ENCODE results near the gene TRABD. TPM values are rescaled to one million over a fixed set of nuclear protein-coding genes. Genes with fewer than 3 reads are reported as not detected.

TRABD gene
- polyA plus RNA-seq, 4 donors: 43.3 to 84.6 (median 66.9) TPM

- no peaks in the 10 kb centered on the region for H3K9me3 ChIP-seq (ENCODE audit: control insufficient read depth in 2 of 2, insufficient read depth in 1 of 2, low read depth in 1 of 2, low read length in 1 of 2)
- H3K4me3 ChIP-seq (ENCODE audit: low read depth in 1 of 3, low read length in 3 of 3): no peak overlapping the region
- H3K27ac ChIP-seq (ENCODE audit: low read depth in 1 of 3, low read length in 2 of 3): no peak overlapping the region
- DNase-seq (no peak), FAIRE-seq (no peak)
- WGBS, 3 donors: 88 to 92% (median 90%) methylated on average over 27 of the region's 27 CpGs
- peaks cover 0 to 13% (median 0%) of the 10 kb centered on the region in 3 donors for H3K4me1 ChIP-seq (ENCODE audit: control insufficient read depth in 3 of 3, insufficient read depth in 2 of 3, low read depth in 1 of 3, low read length in 2 of 3)
- H3K27me3 ChIP-seq (ENCODE audit: control insufficient read depth in 3 of 3, insufficient read depth in 3 of 3, low read length in 3 of 3): peaks cover 0 to 3% (median 0%) of the 10 kb centered on the region in 3 donors
- no peaks in the 10 kb centered on the region for H3K36me3 ChIP-seq (ENCODE audit: control insufficient read depth in 3 of 3, insufficient read depth in 2 of 3, low read depth in 1 of 3, low read length in 3 of 3)
Measured at GRCh38 chr22:50180727-50181521, 4.8 kb upstream of the TRABD start.

GRCh38 chr22:50182176-50183081, 3.3 kb upstream of the TRABD start:
- H3K9me3 ChIP-seq (ENCODE audit: control insufficient read depth in 2 of 2, insufficient read depth in 1 of 2, low read depth in 1 of 2, low read length in 1 of 2): no peaks in the 10 kb centered on the region
- peaks cover 0 to 3% (median 0%) of the 10 kb centered on the region in 3 donors for H3K27me3 ChIP-seq (ENCODE audit: control insufficient read depth in 3 of 3, insufficient read depth in 3 of 3, low read length in 3 of 3)
- DNase-seq (no peak), FAIRE-seq (no peak)
- H3K4me1 ChIP-seq (ENCODE audit: control insufficient read depth in 3 of 3, insufficient read depth in 2 of 3, low read depth in 1 of 3, low read length in 2 of 3): peaks cover 0 to 22% (median 0%) of the 10 kb centered on the region in 3 donors
- no peak overlapping the region for H3K27ac ChIP-seq (ENCODE audit: low read depth in 1 of 3, low read length in 2 of 3)
- 75 to 79% (median 75%) methylated on average over 27 to 31 of the region's 31 CpGs for WGBS, 3 donors
- no peaks in the 10 kb centered on the region for H3K36me3 ChIP-seq (ENCODE audit: control insufficient read depth in 3 of 3, insufficient read depth in 2 of 3, low read depth in 1 of 3, low read length in 3 of 3)
- H3K4me3 ChIP-seq (ENCODE audit: low read depth in 1 of 3, low read length in 3 of 3): no peak overlapping the region

- Histone ChIP-seq H3K4me3 (ENCODE audit: low read depth in 1 of 3, low read length in 3 of 3) (no peak overlapping the region), H3K4me1 (ENCODE audit: control insufficient read depth in 3 of 3, insufficient read depth in 2 of 3, low read depth in 1 of 3, low read length in 2 of 3) (peaks cover 0 to 22% (median 0%) of the 10 kb centered on the region in 3 donors), H3K27me3 (ENCODE audit: control insufficient read depth in 3 of 3, insufficient read depth in 3 of 3, low read length in 3 of 3) (peaks cover 0 to 3% (median 0%) of the 10 kb centered on the region in 3 donors), H3K36me3 (ENCODE audit: control insufficient read depth in 3 of 3, insufficient read depth in 2 of 3, low read depth in 1 of 3, low read length in 3 of 3) (peaks cover 0 to 3% (median 0%) of the 10 kb centered on the region in 3 donors), H3K27ac (ENCODE audit: low read depth in 1 of 3, low read length in 2 of 3) (no peak overlapping the region), H3K9me3 (ENCODE audit: control insufficient read depth in 2 of 2, insufficient read depth in 1 of 2, low read depth in 1 of 2, low read length in 1 of 2) (no peaks in the 10 kb centered on the region)
- FAIRE-seq (no peak), DNase-seq (no peak)
- whole genome bisulfite sequencing, 3 donors: 71 to 77% (median 74%) methylated on average over 19 of the region's 19 CpGs
Measured at GRCh38 chr22:50183141-50183971, 2.4 kb upstream of the TRABD start.

GRCh38 chr22:50184004-50184901, 1.5 kb upstream of the TRABD start:
- peak overlapping the region in 1 of 3 donors; percentile 38 for H3K4me3 ChIP-seq (ENCODE audit: low read depth in 1 of 3, low read length in 3 of 3)
- H3K36me3 ChIP-seq (ENCODE audit: control insufficient read depth in 3 of 3, insufficient read depth in 2 of 3, low read depth in 1 of 3, low read length in 3 of 3): peaks cover 0 to 11% (median 0%) of the 10 kb centered on the region in 3 donors
- no peaks in the 10 kb centered on the region for H3K9me3 ChIP-seq (ENCODE audit: control insufficient read depth in 2 of 2, insufficient read depth in 1 of 2, low read depth in 1 of 2, low read length in 1 of 2)
- FAIRE-seq: no peak
- 56 to 69% (median 66%) methylated on average over 31 to 32 of the region's 32 CpGs for WGBS, 3 donors
- H3K27ac ChIP-seq (ENCODE audit: low read depth in 1 of 3, low read length in 2 of 3): no peak overlapping the region
- H3K4me1 ChIP-seq (ENCODE audit: control insufficient read depth in 3 of 3, insufficient read depth in 2 of 3, low read depth in 1 of 3, low read length in 2 of 3): peaks cover 0 to 29% (median 0%) of the 10 kb centered on the region in 3 donors
- H3K27me3 ChIP-seq (ENCODE audit: control insufficient read depth in 3 of 3, insufficient read depth in 3 of 3, low read length in 3 of 3): peaks cover 0 to 3% (median 0%) of the 10 kb centered on the region in 3 donors
- DNase-seq: peak in 1 of 2 donors; percentile 37

- Histone ChIP-seq H3K4me3 (ENCODE audit: low read depth in 1 of 3, low read length in 3 of 3) (peak overlapping the region; percentile 32 to 47 (median 38)), H3K36me3 (ENCODE audit: control insufficient read depth in 3 of 3, insufficient read depth in 2 of 3, low read depth in 1 of 3, low read length in 3 of 3) (peaks cover 0 to 13% (median 0%) of the 10 kb centered on the region in 3 donors), H3K9me3 (ENCODE audit: control insufficient read depth in 2 of 2, insufficient read depth in 1 of 2, low read depth in 1 of 2, low read length in 1 of 2) (no peaks in the 10 kb centered on the region), H3K27ac (ENCODE audit: low read depth in 1 of 3, low read length in 2 of 3) (no peak overlapping the region), H3K4me1 (ENCODE audit: control insufficient read depth in 3 of 3, insufficient read depth in 2 of 3, low read depth in 1 of 3, low read length in 2 of 3) (peaks cover 0 to 35% (median 0%) of the 10 kb centered on the region in 3 donors), H3K27me3 (ENCODE audit: control insufficient read depth in 3 of 3, insufficient read depth in 3 of 3, low read length in 3 of 3) (peaks cover 0 to 3% (median 0%) of the 10 kb centered on the region in 3 donors)
- WGBS, 3 donors: 14 to 41% (median 39%) methylated on average over 13 to 63 of the region's 63 CpGs
- DNase-seq (peak in 1 of 2 donors; percentile 38), FAIRE-seq (no peak)
Measured at GRCh38 chr22:50184902-50185374, 775 bp upstream of the TRABD start.

GRCh38 chr22:50186181-50186714, 535 bp downstream of the TRABD start:
- Histone ChIP-seq H3K36me3 (ENCODE audit: control insufficient read depth in 3 of 3, insufficient read depth in 2 of 3, low read depth in 1 of 3, low read length in 3 of 3) (peaks cover 0 to 13% (median 0%) of the 10 kb centered on the region in 3 donors), H3K9me3 (ENCODE audit: control insufficient read depth in 2 of 2, insufficient read depth in 1 of 2, low read depth in 1 of 2, low read length in 1 of 2) (no peaks in the 10 kb centered on the region), H3K4me1 (ENCODE audit: control insufficient read depth in 3 of 3, insufficient read depth in 2 of 3, low read depth in 1 of 3, low read length in 2 of 3) (peaks cover 0 to 48% (median 0%) of the 10 kb centered on the region in 3 donors), H3K27me3 (ENCODE audit: control insufficient read depth in 3 of 3, insufficient read depth in 3 of 3, low read length in 3 of 3) (peaks cover 0 to 3% (median 0%) of the 10 kb centered on the region in 3 donors), H3K27ac (ENCODE audit: low read depth in 1 of 3, low read length in 2 of 3) (peak overlapping the region in 2 of 3 donors; percentile 75 to 84), H3K4me3 (ENCODE audit: low read depth in 1 of 3, low read length in 3 of 3) (peak overlapping the region; percentile 54 to 82 (median 61))
- DNase-seq (peak in 1 of 2 donors; percentile 45), FAIRE-seq (no peak)
- 1 to 2% (median 1%) methylated on average over 20 to 47 of the region's 47 CpGs for WGBS, 3 donors

Data from small intestine (tissue), 7 donors.